Large intestine (tissue), 3 donors: Measurements from ENCODE around the gene ABCA4. TPM values are rescaled to one million over a fixed set of nuclear protein-coding genes. Genes with fewer than 3 reads are reported as not detected.

Source experiments
- DNase-seq, 2 donors: peaks; one replicate each; pipeline versions ENCODE4 v3.0.0 to v3.0.0-alpha.2; 2013
- H3K27ac ChIP-seq: one replicate; pipeline ENCODE4 v1.5.1; 2013; ENCODE audit warnings: low read length
- H3K27me3 ChIP-seq: 2 replicates; pipeline ENCODE4 v1.6.1; 2013; ENCODE audit warnings: low read length; ENCODE audit not compliant: control insufficient read depth, insufficient read depth
- H3K36me3 ChIP-seq: 2 replicates; pipeline ENCODE4 v1.6.1; 2013; ENCODE audit warnings: low read length; ENCODE audit not compliant: control insufficient read depth, insufficient read depth
- H3K4me1 ChIP-seq: one replicate; pipeline ENCODE4 v1.6.1; 2013; ENCODE audit warnings: low read length; ENCODE audit not compliant: control insufficient read depth, insufficient read depth
- H3K4me3 ChIP-seq: one replicate; pipeline ENCODE4 v1.5.1; 2013; ENCODE audit warnings: low read length
- H3K9me3 ChIP-seq: one replicate; pipeline ENCODE4 v1.6.1; 2013; ENCODE audit warnings: mild to moderate bottlenecking, low read depth, low read length, moderate library complexity; ENCODE audit not compliant: control insufficient read depth
- WGBS: methylation state at CpG from one replicate; pipeline ENCODE4 v1.1.5; 2013; ENCODE audit warnings: low lambda C conversion rate; ENCODE audit not compliant: insufficient coverage; 5-methylcytosine and 5-hydroxymethylcytosine counted together
- polyA plus RNA-seq: library from polyadenylated mRNA; unstranded; fragments of 120-200 nt; gene quantifications from one replicate; pipeline ENCODE4 v1.2.1, GENCODE V29; 2013

ABCA4 gene
- polyA plus RNA-seq, 1 donor: 5.3 TPM

DNA sequence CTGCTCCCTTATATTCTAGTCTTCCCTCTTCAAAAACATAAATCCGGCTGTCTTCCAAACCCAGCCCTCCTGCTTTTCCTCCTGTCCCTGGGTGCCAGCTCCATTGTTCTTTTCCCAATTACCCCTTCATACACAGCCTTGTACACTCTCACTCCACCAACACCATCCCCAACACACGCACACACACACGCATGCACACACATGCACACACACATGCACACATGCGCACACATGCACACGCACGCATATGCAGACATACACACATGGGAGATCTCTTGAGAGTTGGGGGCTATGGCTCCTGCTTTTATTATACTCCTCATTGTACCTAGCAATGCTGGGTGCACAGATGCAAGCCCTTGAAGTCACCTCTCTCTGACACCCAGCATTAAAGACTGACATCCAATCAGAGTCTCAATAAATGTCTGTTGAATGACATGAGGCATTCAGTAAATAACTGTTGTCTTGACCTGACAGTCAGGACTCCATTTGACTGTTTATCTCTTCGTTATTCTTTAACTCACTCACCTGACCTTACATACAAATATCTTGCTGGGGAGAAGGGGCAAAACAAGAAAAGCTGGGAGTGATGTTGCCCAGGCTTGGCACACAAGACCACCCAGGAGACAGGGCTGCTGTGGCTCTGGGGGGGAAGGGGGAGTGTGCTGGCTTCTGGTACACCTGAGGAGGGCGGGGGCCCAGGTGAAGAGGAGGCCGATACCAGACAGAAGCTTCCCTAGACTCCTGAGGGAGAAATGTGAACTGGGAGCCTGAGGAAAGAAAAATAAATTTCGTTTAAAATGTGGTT, 16.0 kb downstream of the ABCA4 start:
- Histone ChIP-seq H3K27me3 (peaks cover 14% of the 10 kb centered on the region), H3K9me3 (no peaks in the 10 kb centered on the region), H3K27ac (no peak overlapping the region), H3K4me3 (no peak overlapping the region), H3K4me1 (no peaks in the 10 kb centered on the region), H3K36me3 (no peaks in the 10 kb centered on the region)
- no peak for DNase-seq
- no CpG with 5 or more reads among the region's 10 CpGs for WGBS

DNA sequence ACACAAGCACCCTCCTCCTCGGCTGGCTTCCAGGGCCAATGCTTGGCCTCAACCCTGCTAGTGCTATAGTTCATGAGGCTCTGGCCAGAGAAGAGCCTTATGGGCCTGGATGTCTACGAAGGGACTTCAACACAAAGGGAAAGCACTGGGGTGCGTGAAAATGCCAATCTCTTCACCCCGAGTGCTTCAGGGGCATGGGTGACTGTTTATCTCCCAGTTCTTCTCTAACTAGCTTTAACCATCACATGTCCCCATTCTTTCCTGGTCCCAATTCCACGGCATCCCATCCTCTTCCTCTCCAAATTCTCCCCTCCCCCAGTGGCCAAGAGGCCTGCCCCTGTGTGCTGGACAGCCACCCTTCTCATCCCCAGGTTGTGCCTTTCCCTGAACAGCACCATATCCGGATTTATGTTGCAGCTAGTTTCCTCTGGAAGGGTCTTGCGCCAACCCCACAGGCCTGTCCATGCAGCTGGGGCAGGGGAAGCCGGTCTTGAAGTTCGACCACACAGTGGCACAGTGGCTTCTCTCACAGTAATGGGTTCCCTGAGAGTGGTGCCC, 16.7 kb downstream of the ABCA4 start:
- WGBS: no CpG with 5 or more reads among the region's 9 CpGs
- H3K27me3 ChIP-seq: peaks cover 14% of the 10 kb centered on the region

DNA sequence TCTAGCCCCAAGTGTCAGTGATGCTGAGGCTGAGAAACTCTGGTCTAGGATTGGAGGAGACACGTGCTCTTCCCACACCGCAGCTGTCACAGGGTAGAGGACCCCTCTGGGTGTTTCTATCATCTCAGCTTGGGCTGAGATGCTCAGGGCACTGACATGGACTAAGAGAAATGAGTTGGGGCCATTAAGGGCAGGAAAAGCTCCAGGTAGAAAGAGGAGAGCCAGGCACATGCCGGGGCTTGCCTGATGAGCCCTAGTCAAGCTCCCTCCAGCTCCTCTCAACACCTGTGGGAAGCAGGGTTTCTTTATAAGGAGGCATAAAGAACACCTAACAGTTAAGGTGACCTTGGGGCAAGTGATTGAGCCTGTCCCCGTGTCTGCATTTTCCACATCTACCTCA, 17.3 kb downstream of the ABCA4 start:
- no peaks in the 10 kb centered on the region for H3K9me3 ChIP-seq
- H3K27ac ChIP-seq: no peak overlapping the region
- no peak for DNase-seq
- H3K4me1 ChIP-seq: no peaks in the 10 kb centered on the region
- no peaks in the 10 kb centered on the region for H3K36me3 ChIP-seq
- no CpG with 5 or more reads among the region's 4 CpGs for WGBS
- peaks cover 14% of the 10 kb centered on the region for H3K27me3 ChIP-seq
- H3K4me3 ChIP-seq: no peak overlapping the region

More for the DNA sequence above, 16.7 kb downstream of the ABCA4 start:
- no peaks in the 10 kb centered on the region for H3K9me3 ChIP-seq
- H3K4me3 ChIP-seq: no peak overlapping the region
- no peaks in the 10 kb centered on the region for H3K36me3 ChIP-seq
- no peak overlapping the region for H3K27ac ChIP-seq
- DNase-seq: no peak
- H3K4me1 ChIP-seq: no peaks in the 10 kb centered on the region

DNA sequence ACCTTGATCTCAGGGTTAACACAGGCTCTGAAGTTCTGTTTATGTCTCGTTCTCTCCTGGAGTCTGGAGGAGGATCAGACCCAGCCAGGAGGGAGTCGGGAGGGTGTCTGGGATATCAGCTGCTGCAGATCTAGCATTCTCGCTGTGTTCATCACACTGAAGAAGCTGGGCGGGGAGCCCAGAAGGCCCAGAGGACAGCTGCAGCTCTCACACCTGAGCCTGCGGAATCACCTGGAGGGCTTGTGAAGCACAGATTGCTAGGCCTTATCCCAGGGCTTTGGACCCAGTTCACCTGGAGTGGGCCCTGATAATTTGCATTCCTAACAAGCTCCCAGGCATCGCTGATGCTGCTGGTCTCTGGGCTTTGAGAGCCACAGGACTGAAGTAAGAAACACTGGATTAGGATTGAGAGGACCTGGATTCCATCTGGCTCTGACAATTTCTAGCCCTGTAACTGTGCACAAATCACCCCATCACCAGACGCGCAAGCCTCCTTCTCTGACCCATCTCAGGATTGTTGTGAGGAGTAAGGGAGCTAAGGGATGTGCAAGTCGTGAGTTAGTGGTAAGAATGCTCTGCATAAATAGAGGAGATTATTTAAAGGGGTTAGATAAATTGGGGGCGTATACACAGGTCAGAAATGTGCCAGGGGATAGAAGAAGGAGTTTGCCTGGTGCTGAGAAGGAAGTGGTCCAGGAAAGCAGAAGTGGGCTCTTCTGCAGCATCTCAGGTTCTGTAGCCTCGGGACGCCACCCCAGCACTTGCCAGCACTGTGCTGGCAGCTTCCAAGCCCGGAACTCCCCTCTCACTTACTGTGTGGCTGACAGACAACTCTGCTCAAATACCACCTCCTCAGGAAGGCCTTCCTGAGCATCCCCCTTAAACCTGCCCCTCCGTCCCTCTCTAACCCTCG, 19.1 kb downstream of the ABCA4 start:
- H3K9me3 ChIP-seq: no peaks in the 10 kb centered on the region
- DNase-seq: no peak
- no peaks in the 10 kb centered on the region for H3K4me1 ChIP-seq
- H3K36me3 ChIP-seq: no peaks in the 10 kb centered on the region
- no peak overlapping the region for H3K27ac ChIP-seq
- H3K4me3 ChIP-seq: no peak overlapping the region
- H3K27me3 ChIP-seq: peaks cover 11% of the 10 kb centered on the region
- WGBS: 40% methylated on average over 1 of the region's 15 CpGs

DNA sequence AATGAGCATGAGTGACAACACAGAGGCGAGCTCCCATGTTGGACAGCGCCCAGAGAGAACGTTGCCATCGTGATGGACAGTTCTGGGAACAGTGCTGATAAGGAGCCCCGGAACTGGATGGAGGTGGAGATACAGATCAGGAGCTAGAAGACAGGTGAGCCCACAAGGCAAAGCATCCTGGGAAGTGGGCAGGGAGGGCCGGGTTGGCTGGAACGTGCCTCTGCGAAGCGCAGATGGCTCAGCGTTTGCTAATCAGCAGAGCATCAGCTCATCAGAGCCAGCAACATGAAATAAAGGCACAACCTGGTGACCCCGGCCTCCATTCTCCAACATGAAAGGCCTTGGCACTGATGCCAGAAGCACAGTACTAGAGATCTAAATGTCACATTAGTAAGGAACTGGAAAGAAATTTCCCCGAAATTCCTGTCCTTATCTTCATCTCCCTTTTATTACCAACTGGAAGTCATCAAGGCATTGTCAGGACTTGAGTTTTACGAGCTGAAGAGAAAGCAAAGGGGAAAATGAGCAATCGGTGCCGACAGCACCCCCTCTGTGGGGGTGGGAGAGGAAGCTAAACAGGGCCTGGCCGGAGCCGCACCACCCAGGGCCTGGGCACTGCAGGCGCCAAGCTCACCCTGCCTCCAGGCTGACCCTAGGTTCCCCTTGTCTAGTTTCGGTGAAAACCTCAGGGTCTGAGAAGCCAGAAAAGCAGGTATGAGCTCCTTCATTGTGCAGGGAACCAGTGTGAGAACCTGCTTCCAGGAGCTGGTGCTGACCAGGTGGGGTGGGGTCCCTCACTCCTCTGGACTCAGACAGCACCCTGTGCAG, 19.9 kb downstream of the ABCA4 start:
- H3K4me3 ChIP-seq: no peak overlapping the region
- H3K27ac ChIP-seq: no peak overlapping the region
- H3K27me3 ChIP-seq: peaks cover 11% of the 10 kb centered on the region
- WGBS: no CpG with 5 or more reads among the region's 19 CpGs
- no peak for DNase-seq
- H3K36me3 ChIP-seq: no peaks in the 10 kb centered on the region
- no peaks in the 10 kb centered on the region for H3K4me1 ChIP-seq
- no peaks in the 10 kb centered on the region for H3K9me3 ChIP-seq

DNA sequence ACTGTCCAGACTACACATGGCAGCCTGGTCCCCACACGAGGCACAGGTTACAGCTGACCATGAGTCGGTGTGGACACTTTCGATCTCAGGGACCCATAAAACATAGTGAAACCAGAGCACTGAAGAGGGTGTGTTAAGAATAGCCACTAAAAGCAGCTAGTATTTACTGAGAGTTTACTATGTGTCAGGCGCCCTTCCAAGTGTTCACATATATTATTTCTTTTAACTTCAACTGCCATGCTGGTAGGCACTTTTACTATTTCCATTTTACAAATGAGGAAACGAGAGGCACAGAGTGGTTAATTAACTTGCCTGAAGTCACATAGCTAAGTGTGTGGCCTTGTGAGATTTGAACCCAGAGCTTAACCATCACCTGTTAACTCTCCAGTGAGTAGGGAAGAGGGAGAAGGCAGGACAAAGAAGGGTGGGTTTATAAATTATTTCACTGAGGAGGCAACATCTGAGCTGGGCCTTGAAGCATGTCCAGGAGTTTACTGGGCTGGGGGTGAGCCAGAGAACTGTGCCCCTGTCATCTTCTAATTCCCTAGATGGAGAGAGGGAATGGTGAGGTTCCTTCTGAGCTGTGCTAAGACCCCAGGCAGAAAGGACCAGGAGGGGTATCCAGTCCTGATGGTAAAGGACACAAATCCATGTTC, 20.7 kb downstream of the ABCA4 start:
- no CpG with 5 or more reads among the region's 5 CpGs for WGBS
- no peaks in the 10 kb centered on the region for H3K4me1 ChIP-seq
- no peaks in the 10 kb centered on the region for H3K36me3 ChIP-seq
- DNase-seq: no peak
- H3K27ac ChIP-seq: no peak overlapping the region
- H3K9me3 ChIP-seq: no peaks in the 10 kb centered on the region
- H3K27me3 ChIP-seq: peaks cover 8% of the 10 kb centered on the region
- H3K4me3 ChIP-seq: no peak overlapping the region

DNA sequence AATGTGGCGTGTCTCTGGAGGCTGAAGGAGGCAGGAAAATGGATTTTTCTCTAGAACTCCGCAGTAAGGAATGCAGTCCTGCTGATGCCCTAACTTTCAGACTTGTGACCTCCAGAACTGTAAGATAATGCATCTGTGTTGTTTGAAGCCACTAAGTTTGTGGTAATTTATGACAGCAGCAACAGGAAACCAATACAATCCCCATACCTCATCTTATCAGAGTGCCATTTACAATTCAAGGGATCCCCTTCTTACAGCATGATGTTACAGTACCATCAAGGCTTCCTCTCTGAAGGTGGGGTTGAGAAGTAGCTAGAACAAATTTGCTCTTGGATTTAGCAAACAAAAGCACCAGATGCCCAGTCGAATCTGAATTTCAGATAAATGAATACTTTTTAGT, 21.6 kb downstream of the ABCA4 start:
- Histone ChIP-seq H3K36me3 (no peaks in the 10 kb centered on the region), H3K4me1 (peaks cover 5% of the 10 kb centered on the region), H3K4me3 (no peak overlapping the region), H3K27me3 (peaks cover 8% of the 10 kb centered on the region), H3K27ac (no peak overlapping the region), H3K9me3 (no peaks in the 10 kb centered on the region)
- no peak for DNase-seq
- WGBS: 80% methylated on average over 1 of the region's 3 CpGs

DNA sequence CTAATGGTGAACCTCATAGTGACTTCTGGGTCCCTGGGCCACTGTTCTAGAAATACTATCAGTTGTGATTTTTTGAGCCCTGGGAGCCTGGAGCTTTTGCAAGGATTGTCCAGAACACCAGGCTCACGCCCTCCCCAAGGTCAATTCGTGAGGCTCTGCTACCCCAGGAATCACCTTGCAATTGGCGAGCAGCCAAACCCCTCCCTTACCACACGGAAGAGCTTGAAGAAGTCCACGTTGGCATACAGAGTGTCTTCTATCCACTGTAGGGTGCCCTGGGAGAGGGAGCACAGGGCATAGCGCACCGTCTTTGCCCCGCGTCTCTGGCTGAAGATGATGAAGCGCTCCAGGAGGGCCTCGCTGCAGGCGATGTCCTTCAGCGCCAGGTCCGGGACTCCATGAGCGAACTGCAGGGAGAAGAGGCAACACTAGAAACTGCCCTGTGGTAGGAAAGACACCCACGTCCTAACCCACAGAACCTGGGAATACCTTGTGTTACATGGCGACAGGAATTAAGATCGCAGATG, 22.3 kb downstream of the ABCA4 start:
- H3K9me3 ChIP-seq: no peaks in the 10 kb centered on the region
- no peaks in the 10 kb centered on the region for H3K36me3 ChIP-seq
- WGBS: no CpG with 5 or more reads among the region's 18 CpGs
- H3K27me3 ChIP-seq: peaks cover 8% of the 10 kb centered on the region
- no peak overlapping the region for H3K27ac ChIP-seq
- no peak overlapping the region for H3K4me3 ChIP-seq
- DNase-seq: no peak
- H3K4me1 ChIP-seq: peaks cover 5% of the 10 kb centered on the region

DNA sequence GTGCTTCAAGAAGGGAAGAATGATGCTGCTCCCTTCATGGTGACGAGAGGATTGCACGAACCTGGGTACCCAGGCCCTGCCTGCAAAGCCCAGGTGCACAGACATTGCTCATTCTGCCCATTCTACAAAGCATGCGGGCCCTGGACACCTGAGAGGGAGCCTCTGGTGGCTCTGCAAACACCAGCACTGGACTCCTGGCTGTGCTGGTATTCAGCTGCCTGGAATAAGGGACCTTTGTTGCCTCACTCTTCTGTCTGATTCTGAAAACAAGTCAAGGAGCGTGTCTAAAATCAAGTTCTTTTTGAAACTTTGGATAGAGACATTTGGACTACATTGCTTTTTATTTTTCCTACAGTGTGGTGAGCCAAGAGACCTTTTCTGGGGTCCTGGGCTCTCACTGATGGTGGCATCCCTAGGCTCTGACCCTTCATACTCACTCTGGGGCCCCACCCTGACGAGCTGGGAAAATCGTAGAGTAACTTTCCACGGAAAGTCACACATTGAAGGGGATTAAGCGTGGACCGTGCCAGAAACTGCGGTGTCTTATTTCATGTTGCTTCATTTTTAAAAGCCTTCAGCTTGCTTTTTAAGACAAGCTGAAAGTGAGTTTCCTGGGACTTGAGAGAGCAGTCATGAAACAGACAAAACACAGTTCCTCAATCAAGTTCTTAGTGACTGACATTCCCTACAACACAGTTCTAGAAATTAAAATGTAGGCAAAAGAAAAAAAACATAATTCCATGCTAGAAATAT, 24.0 kb downstream of the ABCA4 start:
- no CpG with 5 or more reads among the region's 10 CpGs for WGBS
- no peak for DNase-seq

More for the DNA sequence above, 24.0 kb downstream of the ABCA4 start:
- no peak overlapping the region for H3K4me3 ChIP-seq
- H3K9me3 ChIP-seq: no peaks in the 10 kb centered on the region
- no peak overlapping the region for H3K27ac ChIP-seq
- peaks cover 5% of the 10 kb centered on the region for H3K4me1 ChIP-seq
- peaks cover 8% of the 10 kb centered on the region for H3K27me3 ChIP-seq
- H3K36me3 ChIP-seq: no peaks in the 10 kb centered on the region
